ENCODE results near the gene CDCA7L. TPM values are rescaled to one million over a fixed set of nuclear protein-coding genes. Genes with fewer than 3 reads are reported as not detected.

CDCA7L gene
- total RNA-seq, 1 donor from 2014 or later: 28.2 TPM

DNA sequence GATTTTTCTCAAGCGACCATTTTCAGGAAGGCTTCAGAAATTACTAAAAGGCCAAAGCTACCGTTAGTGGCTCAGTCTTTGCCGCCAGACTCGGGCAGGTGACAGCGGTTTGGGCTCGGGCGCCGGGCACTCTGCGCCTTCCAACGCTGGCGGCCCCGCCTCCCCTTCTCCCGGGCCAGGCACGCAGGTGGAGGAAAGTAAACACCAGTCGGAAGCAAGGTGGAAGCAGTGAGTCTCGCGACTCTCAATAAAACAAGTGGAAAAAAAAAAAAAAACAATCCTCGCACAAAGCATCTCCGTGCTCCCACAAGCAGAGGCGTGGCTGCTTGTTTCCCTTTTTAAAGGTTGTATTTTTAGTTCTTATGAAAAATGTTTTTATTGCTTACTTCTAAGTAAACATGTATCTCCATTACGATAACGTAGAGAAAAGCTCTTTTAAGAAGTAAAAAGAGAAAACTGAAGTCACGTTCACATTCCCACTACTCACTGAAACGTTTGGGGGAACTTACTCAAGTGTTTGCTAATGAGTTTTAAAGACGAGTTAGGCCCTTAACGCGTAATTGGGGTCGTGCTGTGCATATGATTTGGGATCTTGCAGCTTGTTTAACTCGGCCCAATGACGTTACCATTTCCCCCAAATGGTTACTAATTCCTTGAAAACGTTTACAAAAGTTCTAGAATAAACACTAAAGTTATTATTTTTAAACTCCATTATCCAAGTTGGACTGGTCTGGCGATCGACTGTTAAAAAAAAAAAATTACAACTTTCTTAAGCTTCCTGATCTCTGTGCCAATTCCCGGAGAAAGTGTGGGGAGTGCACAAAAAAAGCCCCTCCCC, 864 bp downstream of the CDCA7L start:
- peak overlapping the region; percentile 58 for H3K4me3 ChIP-seq (ENCODE audit: low read depth, low read length)
- TF ChIP-seq, protein P1, sequence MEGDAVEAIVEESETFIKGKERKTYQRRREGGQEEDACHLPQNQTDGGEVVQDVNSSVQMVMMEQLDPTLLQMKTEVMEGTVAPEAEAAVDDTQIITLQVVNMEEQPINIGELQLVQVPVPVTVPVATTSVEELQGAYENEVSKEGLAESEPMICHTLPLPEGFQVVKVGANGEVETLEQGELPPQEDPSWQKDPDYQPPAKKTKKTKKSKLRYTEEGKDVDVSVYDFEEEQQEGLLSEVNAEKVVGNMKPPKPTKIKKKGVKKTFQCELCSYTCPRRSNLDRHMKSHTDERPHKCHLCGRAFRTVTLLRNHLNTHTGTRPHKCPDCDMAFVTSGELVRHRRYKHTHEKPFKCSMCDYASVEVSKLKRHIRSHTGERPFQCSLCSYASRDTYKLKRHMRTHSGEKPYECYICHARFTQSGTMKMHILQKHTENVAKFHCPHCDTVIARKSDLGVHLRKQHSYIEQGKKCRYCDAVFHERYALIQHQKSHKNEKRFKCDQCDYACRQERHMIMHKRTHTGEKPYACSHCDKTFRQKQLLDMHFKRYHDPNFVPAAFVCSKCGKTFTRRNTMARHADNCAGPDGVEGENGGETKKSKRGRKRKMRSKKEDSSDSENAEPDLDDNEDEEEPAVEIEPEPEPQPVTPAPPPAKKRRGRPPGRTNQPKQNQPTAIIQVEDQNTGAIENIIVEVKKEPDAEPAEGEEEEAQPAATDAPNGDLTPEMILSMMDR (conservative IDR thresholded peaks at IDR 0.05; ENCODE audit: low read depth, low read length): peak; percentile 13
- no peak for DNase-seq (ENCODE audit: low read depth)

DNA sequence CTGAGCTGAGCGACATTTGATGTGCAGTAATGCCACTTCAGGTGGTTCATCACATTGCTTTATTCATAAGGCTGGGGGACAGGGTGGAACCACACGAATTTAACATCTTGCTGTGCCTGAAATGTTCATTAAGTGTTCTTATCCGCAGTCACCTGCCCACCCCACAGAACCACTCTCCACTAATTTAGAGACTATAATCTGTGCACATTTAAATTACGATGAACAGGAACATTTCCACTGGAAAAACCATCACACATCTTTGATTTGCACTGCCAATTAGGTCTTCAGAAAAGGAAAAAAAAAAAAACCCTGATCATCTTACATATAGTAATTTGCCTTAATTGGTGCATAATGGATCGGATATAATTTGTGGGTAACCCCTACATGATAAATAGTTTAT, 2.3 kb downstream of the CDCA7L start:
- TF ChIP-seq, protein P1 (conservative IDR thresholded peaks at IDR 0.05; ENCODE audit: low read depth, low read length): no peak
- no peak overlapping the region for H3K4me3 ChIP-seq (ENCODE audit: low read depth, low read length)
- no peak for DNase-seq (ENCODE audit: low read depth)

DNA sequence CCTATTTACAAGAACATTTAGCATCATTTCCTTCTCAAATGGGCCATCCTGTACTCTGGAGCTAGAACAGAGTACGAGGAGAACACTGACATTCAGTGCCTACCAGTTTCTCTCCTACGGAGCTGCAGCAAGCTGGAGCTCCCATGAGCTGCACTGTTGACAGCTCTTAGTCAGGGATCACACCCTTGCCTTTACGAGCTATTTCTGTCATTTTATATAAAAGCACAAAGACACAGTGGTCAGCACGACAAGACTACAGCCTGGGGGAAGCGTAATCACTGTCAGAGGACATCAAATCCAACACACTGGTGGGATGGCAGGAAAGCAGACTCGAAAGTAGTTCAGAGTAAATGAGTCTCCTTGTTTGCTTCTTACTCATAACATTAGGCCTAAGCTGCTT, 2.7 kb downstream of the CDCA7L start:
- no peak overlapping the region for H3K4me3 ChIP-seq (ENCODE audit: low read depth, low read length)
- TF ChIP-seq, protein P1 (conservative IDR thresholded peaks at IDR 0.05; ENCODE audit: low read depth, low read length): no peak
- no peak for DNase-seq (ENCODE audit: low read depth)

DNA sequence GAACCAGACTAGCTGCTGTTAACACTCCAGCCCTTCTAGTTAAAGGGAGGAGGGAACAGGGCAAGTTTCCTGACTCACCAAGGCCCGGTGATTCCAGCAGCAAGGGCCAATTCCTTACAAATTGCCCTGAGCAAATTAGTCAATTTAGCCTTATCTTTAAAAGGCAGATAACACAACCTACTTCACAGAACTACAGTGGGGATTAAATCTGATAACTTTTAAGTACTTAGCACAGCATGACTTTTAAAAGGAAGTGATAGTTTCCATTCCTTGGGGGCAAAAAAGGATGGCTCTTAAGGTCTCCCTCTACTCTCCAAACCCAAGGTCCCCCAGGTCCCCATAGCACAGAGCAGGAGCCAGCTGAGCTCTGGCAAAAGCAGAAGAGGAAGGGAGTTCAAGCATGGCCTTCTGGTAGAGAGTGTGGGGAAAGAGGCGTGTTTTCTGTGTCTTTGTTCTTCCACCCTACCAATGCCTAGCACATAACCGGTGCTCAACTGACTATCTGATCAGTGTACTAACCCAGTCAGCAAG, 4.0 kb downstream of the CDCA7L start:
- TF ChIP-seq, protein P1 (conservative IDR thresholded peaks at IDR 0.05; ENCODE audit: low read depth, low read length): no peak
- H3K4me3 ChIP-seq (ENCODE audit: low read depth, low read length): no peak overlapping the region
- DNase-seq (ENCODE audit: low read depth): no peak

DNA sequence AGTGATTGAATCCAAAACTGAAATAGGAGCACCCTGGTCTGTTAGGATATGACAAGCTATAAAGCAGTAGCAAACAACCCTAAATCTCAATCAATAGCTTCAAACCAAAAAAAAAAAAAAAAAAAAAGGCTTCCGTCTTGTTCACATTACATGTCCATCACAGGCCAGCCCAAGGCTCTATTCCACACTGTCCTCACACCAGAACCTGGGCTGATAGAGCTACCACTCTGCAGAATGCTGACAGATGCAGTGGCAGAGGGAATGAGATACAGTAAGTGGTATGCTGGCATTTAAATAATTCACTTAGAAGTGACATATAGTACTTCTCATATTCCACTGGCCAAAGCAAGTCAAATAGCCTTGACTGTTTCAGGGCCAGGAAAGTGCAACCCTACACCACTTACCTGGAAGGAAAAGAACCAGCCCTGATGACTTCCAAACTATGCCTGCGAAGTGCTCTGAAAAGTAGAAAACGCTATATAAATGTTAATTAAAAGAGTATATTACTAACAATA, 5.8 kb downstream of the CDCA7L start:
- DNase-seq (ENCODE audit: low read depth): no peak
- TF ChIP-seq, protein P1 (conservative IDR thresholded peaks at IDR 0.05; ENCODE audit: low read depth, low read length): no peak
- H3K4me3 ChIP-seq (ENCODE audit: low read depth, low read length): no peak overlapping the region

DNA sequence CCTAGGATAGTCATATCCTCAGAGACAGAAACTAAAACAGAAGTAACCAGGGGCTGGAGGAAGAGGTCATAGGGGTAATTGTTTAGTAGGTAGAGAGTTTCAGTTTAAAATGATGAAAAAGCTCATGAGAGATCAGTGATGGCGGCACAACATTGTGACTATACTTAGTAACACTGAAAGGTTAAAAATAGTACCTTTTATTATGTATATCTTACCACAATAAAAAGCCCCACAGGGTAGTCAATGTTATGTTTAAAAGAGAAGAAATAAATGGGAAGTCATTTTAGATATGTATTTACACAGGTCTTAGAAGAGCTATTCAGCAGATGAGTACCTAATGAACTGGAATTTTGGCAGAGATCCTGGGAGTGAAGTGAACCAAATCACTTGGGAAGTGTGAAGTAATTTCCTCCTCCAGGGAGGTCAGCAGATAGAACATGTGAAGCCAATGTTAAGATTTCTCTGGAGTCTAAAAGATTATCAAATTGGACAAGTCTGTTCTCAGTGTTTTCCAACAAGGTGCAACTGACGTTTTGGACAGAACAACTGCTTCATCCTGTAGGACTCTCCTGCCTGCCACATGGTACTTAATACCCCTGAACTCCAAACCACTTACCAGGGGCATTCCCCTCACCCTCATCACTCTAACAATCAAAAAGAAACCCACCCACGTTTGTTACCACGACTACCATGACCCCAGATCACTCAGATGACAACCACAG, 6.4 kb downstream of the CDCA7L start:
- TF ChIP-seq, protein P1 (conservative IDR thresholded peaks at IDR 0.05; ENCODE audit: low read depth, low read length): no peak
- H3K4me3 ChIP-seq (ENCODE audit: low read depth, low read length): no peak overlapping the region
- peak; percentile 83 for DNase-seq (ENCODE audit: low read depth)
